Fibroblast of the conjunctiva (primary cell): ENCODE measurements around the gene ZNF385D.

Experiments used
- DNase-seq: peaks from one replicate; pipeline ENCODE4 v3.0.0-alpha.2; 2010; ENCODE audit warnings: low read depth

ZNF385D gene

DNA sequence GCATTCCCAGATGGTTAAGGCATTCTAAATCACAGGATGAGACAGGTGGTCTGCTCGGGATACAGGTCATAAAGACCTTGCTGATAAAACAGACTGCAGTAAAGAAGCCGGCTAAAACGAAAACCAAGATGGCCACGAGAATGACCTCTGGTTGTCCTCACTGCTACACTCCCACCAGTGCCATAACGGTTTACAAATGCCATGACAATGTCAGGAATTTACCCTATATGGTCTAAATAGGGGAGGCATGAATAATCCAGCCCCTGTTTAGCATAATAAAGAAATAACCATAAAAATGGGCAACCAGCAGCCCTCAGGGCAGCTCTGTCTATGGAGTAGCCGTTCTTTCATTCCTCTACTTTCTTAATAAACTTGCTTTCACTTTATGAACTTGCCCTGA is 151.1 kb downstream of the ZNF385D start:
- DNase-seq = no peak

DNA sequence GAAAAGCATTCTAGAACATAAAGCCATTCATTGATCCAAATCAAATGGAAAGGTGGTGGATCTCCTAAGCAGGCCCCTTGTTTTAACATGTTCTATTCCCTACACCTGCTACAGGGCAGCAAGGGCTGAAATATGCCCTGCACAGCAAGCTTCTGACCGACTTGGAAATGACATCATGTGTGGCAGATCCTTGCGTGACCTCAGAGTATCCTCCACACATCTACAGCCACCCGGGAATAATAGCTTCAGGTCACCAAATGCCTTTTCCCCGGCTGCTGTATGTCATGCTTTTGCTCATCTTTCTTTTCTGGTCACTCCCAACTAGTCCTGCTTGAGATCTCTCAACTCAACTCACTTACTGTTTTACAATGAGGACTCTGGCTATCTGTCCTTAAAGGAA is 158.2 kb downstream of the ZNF385D start:
- no peak for DNase-seq

DNA sequence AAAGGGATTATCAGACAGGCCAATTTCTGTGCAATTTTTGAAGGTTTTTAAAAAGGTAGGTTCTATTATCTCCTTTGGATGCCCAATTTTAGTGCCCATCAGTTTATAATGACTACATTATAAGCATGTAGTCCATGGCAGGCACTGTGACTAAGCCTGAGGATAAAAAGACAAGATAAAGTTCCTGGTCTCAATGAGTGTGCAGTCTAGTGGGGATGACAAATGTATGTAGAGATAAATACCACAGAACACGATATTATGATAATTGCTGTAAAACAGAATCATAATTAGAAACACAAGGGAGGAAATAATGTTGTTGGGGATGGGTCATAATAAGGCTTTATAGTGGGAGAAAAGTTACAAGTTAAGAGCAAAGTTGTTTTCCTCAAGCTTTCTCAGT is 163.1 kb downstream of the ZNF385D start:
- DNase-seq = no peak

DNA sequence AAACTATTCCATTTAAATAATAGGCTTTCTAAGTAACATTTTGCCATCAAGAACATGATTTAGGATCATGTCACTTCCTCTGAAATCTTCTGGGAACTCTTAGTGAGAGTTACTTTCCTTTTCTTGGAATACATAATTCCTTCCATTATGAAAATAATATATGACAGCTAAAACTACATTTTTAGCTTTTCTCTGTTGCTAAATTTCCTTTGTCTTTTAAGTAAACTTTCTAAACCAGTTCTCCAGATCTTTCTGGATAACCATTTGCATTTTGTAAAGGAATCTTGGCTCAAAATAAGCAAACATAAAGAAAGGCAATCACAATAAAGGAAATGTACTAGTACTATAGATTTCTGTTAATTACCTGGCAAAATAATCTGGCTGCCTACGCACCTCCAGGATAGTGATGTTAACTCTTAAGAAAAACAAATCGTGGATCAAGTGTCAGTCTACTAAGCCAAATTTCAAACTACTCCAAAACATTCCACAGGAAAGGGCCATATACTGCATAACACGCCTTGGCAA is 165.7 kb downstream of the ZNF385D start:
- DNase-seq = no peak

DNA sequence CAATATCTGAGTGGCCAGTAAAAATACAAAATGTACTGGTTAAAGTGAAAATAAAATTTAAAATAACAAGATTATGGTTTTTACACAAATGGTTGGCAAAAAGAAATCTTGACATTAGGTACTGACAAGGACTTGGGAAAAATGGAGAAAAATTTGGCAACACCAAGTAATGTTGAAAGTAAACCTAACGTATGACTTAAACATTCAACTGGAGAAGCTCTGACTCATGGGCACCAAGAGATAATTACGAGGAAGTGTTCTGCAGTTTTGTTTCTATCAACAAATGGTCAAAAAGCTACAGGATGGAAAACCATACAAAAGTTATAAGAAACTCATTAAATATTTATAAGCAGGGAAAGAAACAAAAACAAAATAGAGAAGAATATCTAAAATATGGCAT is 177.7 kb downstream of the ZNF385D start:
- no peak for DNase-seq

DNA sequence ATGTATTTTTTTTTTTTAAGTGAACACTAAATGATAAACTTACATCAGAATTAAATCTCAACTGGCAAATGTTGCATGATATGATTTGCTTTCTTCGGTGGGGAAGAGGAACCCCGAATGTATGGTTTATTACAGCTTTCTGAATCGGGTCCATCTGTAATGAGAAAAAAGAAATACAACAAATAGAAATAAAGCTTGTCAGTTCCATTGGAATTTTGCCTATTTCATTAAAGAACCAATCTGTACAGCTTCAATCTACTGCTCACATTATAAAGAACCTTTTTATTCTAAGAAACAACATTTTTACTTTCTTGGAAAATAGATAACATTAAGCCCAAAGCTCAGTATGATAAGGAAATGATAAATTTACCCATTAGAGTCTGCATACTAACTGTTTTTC is 186.5 kb downstream of the ZNF385D start:
- no peak for DNase-seq

DNA sequence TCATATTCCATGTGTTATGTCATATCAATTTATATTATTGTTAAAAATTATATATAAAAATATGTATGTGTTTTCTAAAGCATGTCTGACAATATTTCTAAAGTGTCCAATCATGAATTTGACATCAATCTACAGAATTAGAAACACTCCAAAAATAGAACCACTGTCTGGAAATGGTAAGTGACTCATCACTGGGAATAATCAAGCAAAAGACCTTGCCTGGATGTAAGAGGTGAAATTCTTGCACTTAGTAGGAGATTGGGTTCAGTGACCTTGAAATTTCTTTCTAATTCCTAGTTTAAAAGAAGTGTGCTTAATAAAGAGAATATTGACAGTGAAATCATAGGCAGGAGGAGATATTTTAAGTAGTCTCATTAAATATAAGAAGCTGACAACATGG is 188.8 kb downstream of the ZNF385D start:
- no peak for DNase-seq

DNA sequence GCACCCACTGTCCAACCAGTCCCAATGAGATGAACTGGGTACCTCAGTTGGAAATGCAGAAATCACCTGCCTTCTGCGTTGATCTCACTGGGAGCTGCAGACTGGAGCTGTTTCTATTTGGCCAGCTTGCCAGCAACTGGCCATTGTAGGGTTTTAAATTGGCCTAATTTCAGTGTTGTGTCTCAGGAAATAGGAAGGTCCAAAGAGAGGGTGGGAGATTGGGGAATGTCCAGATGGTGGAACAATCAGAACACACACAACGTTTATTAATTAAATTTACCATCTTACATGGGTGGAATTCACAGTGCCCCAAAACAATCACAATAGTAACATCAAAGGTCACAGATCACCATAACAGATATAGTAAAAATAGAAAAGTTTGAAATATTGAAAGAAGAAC is 189.5 kb downstream of the ZNF385D start:
- DNase-seq = no peak

DNA sequence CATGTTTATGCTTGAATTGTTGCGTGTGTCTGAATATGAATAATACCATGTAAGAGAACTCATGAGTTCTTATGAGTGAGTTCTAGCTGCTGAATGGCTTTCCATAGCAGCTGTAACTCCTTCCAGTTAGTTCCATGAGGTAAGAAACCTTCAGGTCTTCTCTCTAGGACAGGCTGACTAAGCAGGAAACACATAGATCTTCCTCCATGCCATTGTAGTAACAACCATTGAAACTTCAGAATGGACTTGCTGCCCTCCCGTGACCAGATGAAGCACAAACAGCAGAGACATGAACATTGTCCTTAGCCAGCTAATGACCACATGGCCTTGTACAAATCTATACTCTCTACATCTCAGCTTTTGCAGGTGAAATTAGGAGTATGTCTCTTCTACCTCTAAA is 200.0 kb downstream of the ZNF385D start:
- no peak for DNase-seq

DNA sequence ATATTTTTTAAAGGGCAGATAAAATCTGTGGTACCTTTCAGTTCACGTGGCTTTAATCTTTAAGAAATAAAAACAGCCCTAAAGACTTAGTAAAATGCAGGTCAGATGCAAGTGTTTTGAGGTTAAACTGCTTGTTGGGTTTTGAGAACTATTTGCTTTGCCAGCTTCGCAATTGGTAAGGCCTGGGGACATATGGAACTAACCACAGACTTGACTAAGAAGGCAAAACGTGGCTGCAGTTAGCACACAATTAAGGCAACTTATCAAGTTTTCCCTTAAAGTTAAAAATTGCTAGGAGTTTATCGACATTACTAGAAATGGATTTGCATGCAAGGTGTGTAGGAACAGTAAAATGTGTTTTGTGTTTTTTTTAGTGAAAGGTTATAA is 206.9 kb downstream of the ZNF385D start:
- DNase-seq = no peak

DNA sequence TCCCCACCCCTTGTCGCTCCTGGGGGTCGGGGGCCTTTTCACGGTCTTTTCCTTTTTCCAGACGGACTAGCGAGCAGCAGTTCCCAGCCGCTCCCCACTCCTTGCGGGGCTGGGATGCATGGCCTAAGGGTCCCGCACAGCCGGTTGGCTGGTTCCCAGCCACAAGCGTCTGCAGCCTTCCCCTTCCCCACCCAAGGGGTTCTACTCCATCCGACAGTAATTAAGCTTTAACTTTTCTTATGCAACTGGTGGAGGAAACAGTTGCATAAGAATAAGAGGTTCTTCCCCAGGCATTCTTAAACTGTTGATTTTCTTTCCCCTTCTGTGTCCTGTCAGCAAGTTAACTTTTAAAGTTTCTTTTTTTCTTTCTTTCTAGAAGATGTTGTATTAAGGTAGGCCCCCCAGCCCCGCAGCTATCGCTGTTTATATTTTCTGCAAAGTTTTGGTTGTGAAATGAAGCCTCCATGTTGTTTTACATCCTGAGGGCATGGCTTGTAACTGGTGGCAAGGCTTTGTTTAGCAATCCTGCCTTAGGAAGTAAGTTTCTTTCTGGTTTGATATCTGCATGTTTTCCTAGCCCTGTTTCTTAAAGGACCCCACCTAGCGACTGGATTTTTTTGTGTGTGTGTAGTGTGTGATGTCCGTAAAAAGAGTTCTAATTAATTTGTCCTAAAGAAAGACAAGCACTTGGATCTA is 207.5 kb downstream of the ZNF385D start:
- no peak for DNase-seq

DNA sequence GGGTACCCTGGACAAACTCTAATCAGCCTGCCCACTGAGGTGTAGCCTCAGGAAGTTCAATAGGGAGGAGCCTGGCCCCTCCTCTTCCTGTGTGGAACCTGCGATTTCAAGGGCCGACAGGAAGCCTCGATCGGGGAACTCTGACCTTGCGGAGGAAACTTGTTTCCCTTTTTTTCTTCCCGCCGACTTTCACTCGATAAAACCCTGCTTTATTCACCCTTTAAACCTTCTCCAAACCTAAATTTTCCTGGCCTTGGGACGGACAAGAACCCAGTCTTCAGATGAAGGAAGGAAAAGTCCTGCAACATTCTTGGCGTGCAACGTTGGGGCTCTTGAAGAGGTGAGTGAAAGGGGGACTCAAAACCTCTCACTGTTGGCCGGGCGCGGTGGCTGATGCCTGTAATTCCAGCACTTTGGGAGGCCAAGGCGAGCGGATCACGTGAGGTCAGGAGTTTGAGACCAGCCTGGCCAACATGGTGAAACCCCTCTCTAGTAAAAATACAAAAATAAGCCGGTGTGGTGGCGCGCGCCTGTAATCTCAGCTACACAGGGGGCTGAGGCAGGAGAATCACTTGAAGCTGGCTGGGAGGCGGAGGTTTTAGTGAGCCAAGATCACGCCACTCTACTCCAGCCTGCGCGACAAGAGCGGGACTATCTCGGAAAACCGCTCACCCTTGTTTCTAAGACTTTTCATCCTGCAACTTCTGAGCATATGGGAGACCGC is 208.2 kb downstream of the ZNF385D start:
- DNase-seq = no peak

DNA sequence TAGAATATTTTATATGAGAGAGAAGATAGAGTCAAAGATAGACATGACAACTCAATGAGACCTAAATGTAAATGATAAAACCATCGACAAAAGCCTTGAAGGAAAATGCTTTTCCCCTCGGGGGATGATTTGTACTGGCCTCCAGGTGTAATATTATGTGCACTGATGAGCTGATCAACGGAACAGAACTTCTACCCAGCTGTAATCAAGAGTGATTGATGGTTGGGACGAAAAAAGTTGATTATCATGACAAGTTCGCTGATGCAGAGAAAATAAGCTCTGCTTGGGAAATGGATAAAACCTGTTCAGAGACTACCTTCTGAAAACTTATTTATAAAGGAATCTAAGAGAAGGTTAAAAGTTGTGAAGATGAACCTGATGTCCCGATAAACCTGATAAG is 210.7 kb downstream of the ZNF385D start:
- no peak for DNase-seq

DNA sequence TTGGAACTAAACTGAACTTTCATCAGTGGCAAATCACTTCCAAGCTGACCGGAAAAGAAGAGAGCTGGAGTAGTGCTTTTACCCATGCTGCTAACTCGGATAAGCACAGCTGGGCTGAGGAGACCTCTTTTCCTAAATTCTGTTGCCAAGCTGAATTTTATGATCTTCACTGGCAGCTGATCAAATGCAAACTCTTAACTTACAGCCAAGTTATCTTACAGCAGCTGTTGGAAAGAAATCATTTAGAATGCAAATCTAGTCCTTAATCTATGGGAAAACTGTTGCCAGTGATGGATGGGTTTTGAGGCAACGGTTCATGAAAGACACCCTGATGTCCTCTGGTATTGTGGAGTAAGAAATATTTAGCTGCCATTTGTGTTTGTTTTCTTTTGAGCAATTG is 216.5 kb downstream of the ZNF385D start:
- DNase-seq = no peak

DNA sequence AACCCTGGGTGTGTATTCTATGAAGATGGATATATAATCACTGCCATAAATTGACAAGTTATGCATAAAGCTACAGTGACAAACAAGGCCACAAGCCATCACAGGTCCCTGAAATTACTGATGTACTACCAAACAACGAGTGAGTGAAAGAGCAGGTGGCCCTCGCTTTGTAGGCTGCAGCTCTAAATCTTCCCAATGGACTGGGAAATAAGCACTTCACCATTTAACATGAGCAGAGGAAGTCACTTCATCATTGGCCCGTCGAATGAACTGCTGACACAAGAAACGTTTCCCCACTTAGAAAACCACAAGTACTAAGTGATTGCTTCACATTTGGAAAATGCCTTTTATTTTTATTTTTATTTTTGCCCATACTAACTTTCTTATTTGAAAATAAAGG is 218.0 kb downstream of the ZNF385D start:
- DNase-seq = no peak

DNA sequence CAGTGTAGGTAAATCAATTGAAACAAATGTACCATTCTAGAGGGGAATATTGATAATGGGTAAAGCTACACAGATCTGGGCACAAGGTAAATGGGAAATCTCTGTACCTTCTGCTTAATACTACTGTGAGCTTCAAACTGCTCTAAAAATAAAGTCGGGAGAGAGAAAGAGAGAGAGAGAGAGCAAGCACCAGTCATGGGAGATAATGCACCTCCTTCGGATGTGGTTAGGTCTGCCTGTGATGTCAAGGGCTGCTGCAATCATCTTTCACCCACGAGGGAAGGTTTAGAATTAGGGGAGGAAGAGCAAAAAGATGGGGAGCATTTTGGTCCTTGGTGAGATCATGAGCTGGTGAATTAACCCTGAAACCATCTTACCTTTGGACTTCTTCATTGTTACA is 219.1 kb downstream of the ZNF385D start:
- no peak for DNase-seq

DNA sequence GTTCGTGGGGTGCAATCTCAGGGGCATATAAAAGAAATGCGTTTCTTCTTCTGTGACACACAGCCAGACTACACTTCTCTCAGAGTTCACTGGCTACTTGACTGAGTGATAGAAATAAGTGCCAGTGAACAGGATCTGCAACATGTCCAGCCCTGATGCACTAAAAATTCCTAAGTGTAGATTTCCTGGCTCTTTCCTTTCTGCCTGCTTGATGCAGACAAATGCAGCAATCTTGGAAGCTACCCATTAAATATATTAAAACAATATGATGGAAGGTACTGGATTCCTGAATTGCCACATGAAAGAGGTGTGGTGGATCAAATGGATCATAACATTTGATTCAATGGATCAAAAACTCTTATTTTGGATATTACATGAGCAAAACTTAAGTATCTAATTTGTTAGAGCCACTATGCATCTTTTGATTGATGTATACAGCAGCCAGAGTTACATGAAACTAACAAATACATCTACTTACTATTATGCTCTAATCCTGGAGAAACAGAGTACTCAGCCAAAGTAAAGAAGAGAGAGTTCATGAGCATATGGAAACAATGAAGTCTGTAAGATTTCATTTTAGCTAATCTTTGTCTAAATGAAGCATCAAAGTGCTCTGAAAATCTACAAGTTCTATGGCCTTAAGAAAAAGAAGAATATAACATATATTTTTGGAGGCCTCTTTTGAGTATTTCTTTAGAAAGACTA is 222.6 kb downstream of the ZNF385D start:
- no peak for DNase-seq

DNA sequence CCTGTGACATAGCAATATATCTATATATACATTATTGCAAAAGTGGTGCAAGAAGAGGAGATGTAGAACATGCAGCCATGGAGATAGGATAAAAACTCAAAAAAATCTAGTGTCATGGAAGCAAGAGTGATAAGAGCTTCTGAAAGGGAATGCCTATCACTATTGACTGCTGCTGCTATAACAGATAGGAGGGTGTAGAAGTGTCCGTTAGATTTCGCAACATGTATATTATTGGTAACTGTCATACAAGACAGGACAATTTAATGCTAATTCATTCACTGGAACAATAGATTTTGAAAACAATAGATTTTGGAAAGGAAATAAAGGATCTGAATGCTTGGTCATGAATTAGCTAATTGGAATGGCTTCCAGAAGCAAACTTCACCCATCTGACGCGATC is 224.5 kb downstream of the ZNF385D start:
- DNase-seq = no peak

DNA sequence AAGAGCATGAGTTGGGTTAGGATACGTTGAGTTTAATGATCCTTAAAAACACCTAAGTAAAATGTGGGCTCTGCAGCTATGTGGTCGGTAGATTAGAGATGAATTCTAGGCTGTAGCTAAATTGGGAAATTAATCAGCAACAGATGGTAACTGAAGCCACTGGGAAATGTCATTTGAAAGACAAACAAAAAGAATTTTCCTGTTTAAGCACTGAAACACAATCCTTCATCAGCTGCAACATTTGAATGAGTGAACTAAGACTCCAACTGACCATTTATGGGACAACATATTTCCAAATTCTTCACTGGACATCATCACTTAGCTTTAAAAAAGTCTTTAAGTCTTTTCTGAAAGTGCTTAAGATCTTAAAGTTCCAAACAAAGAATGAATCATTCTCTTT is 226.9 kb downstream of the ZNF385D start:
- no peak for DNase-seq

DNA sequence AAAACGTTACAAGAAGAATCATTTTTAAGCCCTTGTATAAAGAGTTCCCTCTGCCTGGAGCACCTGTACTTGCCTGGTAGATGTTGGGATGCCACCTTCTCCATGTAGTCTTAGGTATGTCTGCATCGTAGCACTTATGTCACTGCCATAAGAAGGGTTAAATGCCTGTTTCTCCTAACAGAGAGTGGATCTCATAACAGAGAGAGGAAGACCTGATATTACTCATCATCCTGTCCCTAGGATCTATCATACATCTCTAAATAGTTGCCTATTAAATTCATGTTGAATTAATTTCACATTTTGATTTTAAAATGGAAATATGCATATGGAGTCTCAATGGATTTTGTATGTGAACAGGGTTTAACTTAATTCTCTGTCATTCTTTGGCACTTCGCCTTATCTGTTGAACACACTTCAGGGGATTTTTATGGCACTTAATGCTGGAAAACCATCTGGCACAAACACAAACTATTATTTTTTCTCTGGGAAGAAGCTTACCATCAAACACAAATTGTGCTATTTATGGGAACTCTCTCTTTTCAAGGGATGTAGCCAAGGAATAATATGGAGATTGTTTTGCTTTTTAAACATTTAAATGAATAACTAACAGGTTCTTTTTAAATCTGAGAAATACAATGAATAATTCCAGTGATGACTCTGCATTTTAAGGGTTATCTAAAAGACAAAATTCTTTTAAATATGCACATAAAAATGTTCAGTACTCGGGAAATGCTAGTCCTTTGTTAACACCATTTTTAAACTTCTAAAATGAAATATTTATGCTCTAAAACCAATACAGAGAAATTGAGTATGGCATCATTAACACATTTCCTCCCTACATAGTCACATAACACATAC is 230.7 kb downstream of the ZNF385D start:
- DNase-seq = no peak

DNA sequence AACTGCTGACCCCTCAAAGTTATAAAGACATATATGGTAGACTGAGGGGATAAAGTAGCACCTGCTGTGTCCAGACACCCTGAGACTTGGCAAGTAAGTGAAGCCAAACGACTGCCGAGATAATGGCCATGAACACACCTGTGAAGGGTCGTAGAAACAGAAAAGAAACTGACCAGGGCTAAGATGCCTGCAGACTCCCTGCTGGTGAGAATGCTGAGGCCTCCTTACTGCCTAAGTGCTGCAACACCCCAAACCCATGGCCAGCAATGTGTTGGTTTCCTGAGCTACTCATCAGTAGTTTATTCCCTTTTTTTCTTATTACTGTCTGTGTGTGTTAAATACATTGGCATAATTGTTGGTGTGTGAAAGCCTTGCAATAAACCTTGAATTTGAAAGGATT is 233.8 kb downstream of the ZNF385D start:
- DNase-seq = no peak

DNA sequence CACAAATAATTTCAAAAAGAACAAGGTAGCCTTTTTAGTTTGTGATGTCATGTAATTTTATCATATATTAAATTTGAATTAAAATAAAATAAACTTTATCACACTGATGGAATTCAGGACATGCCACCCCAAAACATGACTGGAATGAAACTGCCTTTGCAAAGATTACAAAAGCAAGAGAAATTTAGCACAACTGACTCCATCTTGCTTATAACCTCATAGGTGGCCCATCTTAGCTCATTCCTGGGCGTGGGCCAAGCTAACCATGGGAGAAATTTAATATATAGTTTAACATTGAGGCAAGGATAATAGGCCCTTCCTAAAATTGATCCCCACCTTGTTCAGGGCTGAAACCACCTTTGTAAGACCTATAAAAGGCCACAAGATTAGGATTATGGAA is 235.6 kb downstream of the ZNF385D start:
- DNase-seq = no peak
